ENCODE data around the gene GRIA2.

GRCh38 chr4:157265281-157265680 lies 44.8 kb downstream of the GRIA2 start:
- no peak for TF ChIP-seq ZNF274 (IDR thresholded peaks at IDR 0.05; ENCODE audit: low read depth, low read length)
- TF ChIP-seq YY1 (IDR thresholded peaks at IDR 0.05; ENCODE audit: insufficient read depth, insufficient read length): no peak

All from NT2/D1 (cell line).